HG02588 (cell line): ENCODE results near the gene TPCN2.

Experiments used
- ATAC-seq: cut with Tn5 transposase; IDR thresholded peaks from one replicate; pipeline ENCODE4 v1.9.1; 2021; ENCODE audit warnings: mild to moderate bottlenecking, moderate library complexity; ENCODE audit not compliant: unreplicated experiment

Gene TPCN2

GRCh38 chr11:69037074-69037473, 11.7 kb upstream of the TPCN2 start:
- ATAC-seq: no peak

DNA sequence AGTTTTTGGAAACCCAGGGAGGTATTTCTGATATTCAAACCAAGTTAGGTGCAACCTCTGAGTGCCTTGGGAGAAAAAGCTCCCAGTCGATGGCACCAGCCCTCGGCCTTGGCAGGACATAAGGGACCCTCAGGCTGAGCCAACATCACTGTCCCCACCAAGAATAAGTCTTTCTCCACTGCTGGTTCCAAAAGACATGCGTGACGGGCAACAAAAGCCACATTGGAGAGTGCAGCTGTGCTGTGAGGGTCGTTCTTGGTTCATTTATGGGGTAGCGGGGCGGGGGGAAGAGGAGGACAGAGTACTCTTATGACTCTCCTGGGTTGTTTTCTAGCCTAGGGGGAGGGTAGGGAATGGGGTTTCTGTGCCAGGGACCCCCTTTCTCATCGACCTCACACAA, 11.2 kb upstream of the TPCN2 start:
- ATAC-seq: no peak

DNA sequence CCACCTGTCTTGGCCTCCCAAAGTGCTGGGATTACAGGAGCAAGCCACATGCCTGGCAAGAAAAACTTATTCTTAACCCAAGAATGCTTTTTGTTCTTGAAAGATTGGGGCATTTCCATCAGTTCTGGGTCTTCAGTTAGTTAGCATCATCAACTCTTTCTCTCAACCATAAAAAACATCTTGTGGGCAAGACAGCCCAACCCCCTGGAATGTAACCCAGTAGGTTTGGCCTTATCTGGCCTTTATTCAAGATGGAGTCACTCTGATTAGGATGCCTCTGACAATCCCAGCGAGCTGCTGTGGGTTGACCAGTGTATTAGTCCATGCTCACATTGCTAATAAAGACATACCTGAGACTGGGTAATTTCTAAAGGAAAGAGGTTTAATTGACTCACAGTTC, 9.2 kb upstream of the TPCN2 start:
- ATAC-seq: no peak

GRCh38 chr11:69040051-69040450, 8.7 kb upstream of the TPCN2 start:
- no peak for ATAC-seq

- no peak for ATAC-seq
Observed at GRCh38 chr11:69040581-69041260, 8.0 kb upstream of the TPCN2 start.

GRCh38 chr11:69041516-69041915, 7.2 kb upstream of the TPCN2 start:
- ATAC-seq: no peak

DNA sequence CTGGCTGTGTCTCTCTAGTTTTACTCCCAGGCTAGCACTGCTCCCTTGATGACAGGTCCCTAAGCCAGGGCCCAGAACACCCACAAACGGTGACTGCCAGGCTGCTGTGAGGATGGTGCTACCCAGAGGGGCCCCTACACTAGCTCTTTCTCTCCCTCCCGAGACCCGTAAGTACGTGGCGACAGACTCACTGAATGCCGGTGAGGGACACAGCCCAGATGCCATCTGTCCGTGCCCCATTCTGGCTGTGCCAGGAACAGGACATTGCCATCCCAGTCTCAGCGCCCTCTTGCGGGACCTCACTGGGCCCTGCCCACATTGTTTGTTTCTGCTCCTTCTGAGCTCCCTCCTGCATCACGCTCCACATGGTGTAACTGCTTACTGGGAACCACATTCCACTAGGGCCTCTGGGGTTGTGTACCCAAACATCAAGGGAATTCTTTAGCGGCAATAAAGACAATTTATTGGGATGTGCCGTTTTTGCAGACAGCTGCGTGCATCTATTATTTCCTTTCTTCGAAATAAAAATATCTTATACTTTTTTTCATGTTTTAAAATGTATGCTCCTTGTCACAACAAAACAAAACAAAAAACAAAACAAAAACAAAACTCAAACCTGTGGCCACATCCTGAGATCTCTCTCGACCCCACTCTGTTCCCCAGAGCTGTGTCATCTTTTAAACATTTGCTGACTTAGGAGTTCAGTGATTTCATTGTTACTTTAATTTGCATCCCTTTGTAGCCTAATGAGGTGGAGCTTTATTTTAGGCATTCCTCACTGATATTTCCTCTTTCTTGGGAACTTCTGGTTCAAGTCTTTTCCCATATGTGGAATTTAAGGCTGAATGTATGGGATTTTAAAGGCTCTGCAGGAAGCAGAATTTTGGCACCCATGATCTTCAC, 4.4 kb upstream of the TPCN2 start:
- ATAC-seq: no peak

GRCh38 chr11:69048031-69048693, 570 bp upstream of the TPCN2 start:
- no peak for ATAC-seq

- no peak for ATAC-seq
Observed at GRCh38 chr11:69049490-69049867, 747 bp downstream of the TPCN2 start.

- no peak for ATAC-seq
Observed at GRCh38 chr11:69050592-69051380, 2.1 kb downstream of the TPCN2 start.

DNA sequence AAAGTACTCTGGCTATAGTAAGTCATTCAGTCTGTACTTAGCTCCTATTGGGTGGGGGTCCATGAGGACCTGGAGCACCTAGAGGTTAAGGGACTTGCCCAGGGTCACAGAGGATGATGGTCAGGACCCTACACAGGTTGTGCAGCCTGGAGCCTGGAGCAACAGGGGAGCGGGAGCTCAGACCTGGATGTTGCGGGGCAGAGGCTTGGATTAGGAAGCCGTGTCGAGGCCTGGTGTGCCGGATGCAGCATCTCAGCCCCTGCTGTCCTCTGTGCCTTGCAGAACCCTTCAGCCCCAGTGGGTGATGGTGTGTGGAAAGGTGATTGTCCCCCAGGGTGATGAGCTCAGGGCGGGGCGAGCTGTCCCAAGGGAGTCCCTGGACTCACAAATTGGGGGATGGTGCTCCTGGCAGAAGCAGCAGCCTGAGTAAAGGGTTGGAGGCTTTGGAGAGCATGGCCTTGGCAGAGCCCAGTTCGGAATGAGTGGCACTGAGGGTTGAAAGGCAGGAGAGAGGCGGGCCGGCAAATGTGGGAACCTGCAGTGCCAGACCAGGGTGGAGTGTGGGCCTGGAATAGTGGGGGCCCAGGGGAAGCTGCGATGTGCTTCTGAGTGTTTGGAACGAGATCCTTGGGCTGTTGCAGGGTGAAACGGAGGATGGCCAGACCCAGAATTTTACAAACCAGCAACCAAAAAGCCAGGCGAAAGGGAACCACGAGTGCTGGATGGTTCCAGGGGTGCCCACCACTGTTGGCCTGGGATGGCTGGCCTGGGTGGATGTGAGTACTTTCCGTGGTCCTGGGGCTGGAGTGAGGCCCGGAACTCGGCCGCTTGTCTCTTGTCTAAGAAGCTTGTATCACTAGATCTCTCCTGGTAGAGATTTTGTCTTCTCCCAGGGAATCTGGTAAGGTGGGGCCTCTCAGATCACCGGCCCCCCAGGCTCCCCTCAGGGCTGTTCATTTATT, 2.9 kb downstream of the TPCN2 start:
- no peak for ATAC-seq

GRCh38 chr11:69052343-69053168, 3.8 kb downstream of the TPCN2 start:
- no peak for ATAC-seq

DNA sequence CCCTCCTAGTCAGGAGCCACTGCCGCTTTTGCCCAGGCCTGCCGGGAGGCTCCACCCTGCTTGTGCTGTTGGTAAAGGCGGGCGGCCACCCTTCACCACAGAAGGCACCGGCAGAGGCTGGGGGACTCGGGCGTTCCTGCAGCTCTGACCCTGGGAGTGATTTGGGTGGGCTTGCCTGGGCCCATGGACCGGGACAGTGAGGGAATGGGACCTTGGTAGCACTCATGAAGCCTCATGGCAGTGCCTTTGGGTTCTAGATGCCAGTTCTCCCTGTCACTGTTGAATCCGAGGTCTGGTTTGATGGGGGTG, 4.4 kb downstream of the TPCN2 start:
- ATAC-seq: no peak

DNA sequence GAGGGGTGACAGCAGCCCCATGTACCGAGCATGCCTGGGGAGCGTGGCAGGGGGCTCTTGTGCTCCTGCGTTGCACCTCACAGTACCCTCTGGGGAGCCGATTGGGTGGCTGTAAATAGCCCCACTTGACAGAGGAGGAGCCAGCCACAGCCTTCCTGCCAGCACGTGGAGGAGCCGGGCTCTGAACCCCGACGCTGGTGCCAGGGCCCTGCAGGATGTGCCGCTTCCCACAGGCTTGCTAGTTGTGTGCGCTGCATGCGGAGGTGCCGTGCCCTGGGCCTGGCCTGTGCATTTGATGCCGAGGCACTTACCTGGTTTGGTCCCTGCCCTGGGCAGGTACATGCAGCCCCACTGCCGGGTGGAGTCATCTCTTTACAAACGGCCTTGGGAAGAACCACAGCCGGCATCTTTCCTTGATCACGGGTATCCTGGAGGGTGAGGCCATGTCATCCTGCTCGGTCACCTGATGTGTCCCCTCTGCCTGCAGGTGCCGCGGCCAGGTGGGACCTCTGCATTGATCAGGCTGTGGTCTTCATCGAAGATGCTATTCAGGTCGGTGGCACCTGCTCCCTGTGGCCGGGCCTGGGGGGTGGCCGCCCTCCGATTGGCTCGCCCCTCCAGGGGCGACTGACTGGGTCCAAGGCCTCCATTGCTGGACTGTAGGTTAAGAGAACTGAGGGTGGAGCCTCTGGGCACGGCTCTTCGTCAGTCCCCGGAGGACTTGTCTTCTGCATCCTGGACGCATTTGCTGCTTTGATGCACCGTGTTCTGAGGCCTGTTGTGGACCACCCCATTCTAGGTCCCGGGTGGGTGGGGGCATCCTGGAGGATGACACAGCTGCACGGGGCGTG, 5.0 kb downstream of the TPCN2 start:
- no peak for ATAC-seq

DNA sequence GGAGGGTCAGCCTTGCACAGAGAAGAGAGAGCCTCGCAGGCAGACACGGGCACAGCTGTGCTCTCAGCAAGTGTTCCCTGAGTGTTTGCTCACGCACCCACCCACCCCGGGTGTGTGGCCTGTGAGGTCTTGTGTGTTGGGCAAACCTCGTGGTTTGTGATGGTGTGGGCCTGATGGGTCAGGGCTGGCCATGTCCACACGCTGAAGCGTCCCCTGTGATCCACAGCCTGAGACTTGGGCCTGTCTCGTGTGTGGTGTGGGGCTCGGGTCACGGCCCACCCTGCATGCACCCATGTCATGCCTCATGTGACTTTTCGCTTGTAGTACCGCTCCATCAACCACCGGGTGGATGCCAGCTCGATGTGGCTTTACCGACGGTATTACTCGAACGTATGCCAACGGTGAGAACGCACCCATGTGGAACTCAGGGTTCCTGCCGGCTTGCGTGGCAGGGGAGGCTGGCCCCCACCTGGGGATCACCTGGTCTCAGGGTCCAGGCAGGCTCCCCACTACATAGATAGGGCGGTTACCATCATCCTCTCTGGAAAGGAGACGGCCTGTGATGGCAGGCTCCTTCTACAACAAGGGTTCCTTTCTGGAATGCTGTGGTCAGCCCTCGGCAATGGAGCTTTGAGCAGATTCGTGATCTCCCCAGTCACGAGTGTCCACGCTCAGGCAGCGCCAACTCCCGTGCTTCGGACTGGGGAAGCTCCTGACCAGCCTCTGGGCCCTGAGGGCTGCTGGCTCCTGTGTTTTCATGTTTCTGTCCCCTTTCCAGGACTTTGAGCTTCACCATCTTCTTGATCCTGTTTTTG, 5.9 kb downstream of the TPCN2 start:
- ATAC-seq: no peak

GRCh38 chr11:69055212-69055586, 6.5 kb downstream of the TPCN2 start:
- no peak for ATAC-seq
